H1 (cell line): Measurements from ENCODE around the gene NEDD4.

Source experiments
- CBX5 ChIP-seq: fragments of 300-800, 300-1000 bp; sonication (generic); IDR thresholded peaks from 2 replicates; pipeline ENCODE4 v1.7.1; 2016; ENCODE audit warnings: antibody characterized with exemption, low read length, low read depth
- CTCF ChIP-seq, 3 experiments: IDR thresholded peaks; 1 replicate in 2 of 3; 2 replicates in 1 of 3; pipeline versions ENCODE4 v1.5.1 to v1.6.1; 2011; ENCODE audit warnings: low read length in 3 of 3, mild to moderate bottlenecking in 3 of 3, inconsistent platforms in 2 of 3, low read depth in 1 of 3, moderate library complexity in 1 of 3; ENCODE audit not compliant: insufficient read depth in 1 of 3; ENCODE audit errors: control extremely low read depth in 1 of 3
- GTF2F1 ChIP-seq: IDR thresholded peaks from 2 replicates; pipeline ENCODE4 v1.6.1; 2012; ENCODE audit warnings: low read depth, low read length, improper control_type of control experiment, borderline replicate concordance
- JUN ChIP-seq: IDR thresholded peaks from 2 replicates; pipeline ENCODE4 v1.6.1; 2011; ENCODE audit warnings: low read depth, mild to moderate bottlenecking, improper control_type of control experiment, low read length
- NRF1 ChIP-seq: IDR thresholded peaks from 2 replicates; pipeline ENCODE4 v1.6.1; 2011; ENCODE audit warnings: mild to moderate bottlenecking, low read depth, low read length, improper control_type of control experiment
- POLR2A ChIP-seq, 2 experiments: IDR thresholded peaks; 1 replicate in 1 of 2; 2 replicates in 1 of 2; pipeline ENCODE4 v1.6.1; 2011; ENCODE audit warnings: low read depth in 2 of 2, low read length in 2 of 2, mild to moderate bottlenecking in 2 of 2; ENCODE audit errors: control extremely low read depth in 1 of 2
- POLR2AphosphoS5 ChIP-seq: IDR thresholded peaks from 2 replicates; pipeline ENCODE4 v1.6.1; 2011; ENCODE audit warnings: low read depth, low read length
- RNF2 ChIP-seq: fragments of 200-900, 300-1000 bp; sonication (generic); IDR thresholded peaks from 2 replicates; pipeline ENCODE4 v1.7.1; 2016; ENCODE audit warnings: borderline replicate concordance, low read depth, mild to moderate bottlenecking, antibody characterized with exemption, low read length; ENCODE audit not compliant: poor library complexity, severe bottlenecking; ENCODE audit errors: missing control alignments

GRCh38 chr15:55969582-55969981, 23.8 kb downstream of the NEDD4 start:
- no peak for TF ChIP-seq CTCF (IDR thresholded peaks at IDR 0.05; ENCODE audit: control extremely low read depth in 1 of 3, insufficient read depth in 1 of 3, low read depth in 1 of 3, low read length in 3 of 3)
- no peak for TF ChIP-seq RNF2
- TF ChIP-seq GTF2F1: no peak
- no peak for TF ChIP-seq POLR2A (IDR thresholded peaks at IDR 0.05; ENCODE audit: control extremely low read depth in 1 of 2, low read depth in 2 of 2, low read length in 2 of 2)
- TF ChIP-seq CBX5: no peak
- no peak for TF ChIP-seq JUN
- TF ChIP-seq POLR2AphosphoS5: no peak
- no peak for TF ChIP-seq NRF1
